GM12892 (cell line): ENCODE measurements around the gene LRRC15.

Source experiments
- DNase-seq: peaks from one replicate; pipeline ENCODE4 v3.0.0; 2011; ENCODE audit not compliant: insufficient read length
- FAIRE-seq: peaks from 2 replicates; lab custom pipeline; 2011; peaks lifted over from hg19 to GRCh38; lab: Jason Lieb, UNC
- POLR2A ChIP-seq: IDR thresholded peaks from 2 replicates; pipeline ENCODE4 v1.6.1; 2011; ENCODE audit warnings: low read depth, low read length, control low read depth
- POLR2AphosphoS5 ChIP-seq: IDR thresholded peaks from 2 replicates; pipeline ENCODE4 v1.6.1; 2011; ENCODE audit warnings: low read depth, low read length, control low read depth
- TAF1 ChIP-seq: IDR thresholded peaks from 2 replicates; pipeline ENCODE4 v1.6.1; 2011; ENCODE audit warnings: low read depth, mild to moderate bottlenecking, control low read depth, low read length, borderline replicate concordance

Gene LRRC15

DNA sequence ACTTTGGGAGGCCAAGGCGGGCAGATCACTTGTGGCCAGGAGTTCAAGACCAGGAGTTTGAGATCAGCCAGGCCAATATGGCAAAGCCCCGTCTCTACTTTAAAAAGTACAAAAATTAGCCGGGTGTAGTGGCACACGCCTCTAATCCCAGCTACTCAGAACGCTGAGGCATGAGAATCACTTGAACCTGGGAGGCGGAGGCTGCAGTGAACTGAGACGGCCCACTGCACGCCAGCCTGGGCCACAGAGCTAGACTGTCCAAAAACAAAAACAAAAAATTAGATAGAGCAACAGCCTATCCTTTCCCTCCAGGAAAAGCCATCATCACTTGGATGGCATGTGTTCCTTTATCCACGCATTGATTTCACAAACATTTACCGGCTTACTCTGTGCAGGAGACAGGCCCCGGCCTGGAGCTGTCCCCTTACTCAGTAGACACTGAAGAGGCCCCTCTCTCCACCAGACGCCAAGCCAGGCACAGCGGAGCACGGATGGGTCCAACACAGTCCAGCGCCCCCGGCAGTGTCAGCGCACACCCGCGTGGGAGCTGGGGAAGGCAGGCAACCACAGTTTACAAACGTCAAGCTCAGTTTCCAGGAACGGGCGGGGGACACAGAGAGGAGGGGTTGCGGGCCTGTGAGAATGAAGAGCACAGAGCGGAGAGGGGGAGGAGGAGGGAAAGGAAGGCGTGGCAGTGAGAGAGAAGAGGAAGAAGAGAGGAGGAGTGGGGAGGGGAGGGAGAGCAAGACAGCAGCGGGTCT, 26.4 kb upstream of the LRRC15 start:
- DNase-seq, result no peak
- FAIRE-seq, result no peak
- no peak for TF ChIP-seq POLR2A
- no peak for TF ChIP-seq POLR2AphosphoS5
- TF ChIP-seq TAF1, result no peak

DNA sequence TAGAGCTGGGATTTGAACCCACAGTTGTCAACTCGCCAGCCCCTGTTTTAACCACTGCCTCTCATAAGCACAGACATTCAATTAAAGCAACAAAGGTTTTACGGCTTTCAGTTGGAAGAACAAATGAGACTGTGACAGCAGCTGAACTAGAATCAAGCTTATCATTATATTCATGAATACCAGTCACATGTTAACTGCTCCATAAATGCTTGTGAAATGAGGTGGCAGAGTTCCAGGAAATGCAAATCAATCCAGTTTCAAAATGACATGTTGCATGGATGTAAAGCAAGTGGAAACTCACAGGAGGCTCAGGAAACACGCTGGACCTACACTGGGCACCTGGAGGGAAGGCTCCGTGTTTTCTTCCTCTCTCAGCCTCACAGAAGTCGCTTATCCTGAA, 25.7 kb upstream of the LRRC15 start:
- TF ChIP-seq POLR2AphosphoS5, result no peak
- TF ChIP-seq POLR2A, result no peak
- no peak for TF ChIP-seq TAF1
- no peak for DNase-seq
- no peak for FAIRE-seq

DNA sequence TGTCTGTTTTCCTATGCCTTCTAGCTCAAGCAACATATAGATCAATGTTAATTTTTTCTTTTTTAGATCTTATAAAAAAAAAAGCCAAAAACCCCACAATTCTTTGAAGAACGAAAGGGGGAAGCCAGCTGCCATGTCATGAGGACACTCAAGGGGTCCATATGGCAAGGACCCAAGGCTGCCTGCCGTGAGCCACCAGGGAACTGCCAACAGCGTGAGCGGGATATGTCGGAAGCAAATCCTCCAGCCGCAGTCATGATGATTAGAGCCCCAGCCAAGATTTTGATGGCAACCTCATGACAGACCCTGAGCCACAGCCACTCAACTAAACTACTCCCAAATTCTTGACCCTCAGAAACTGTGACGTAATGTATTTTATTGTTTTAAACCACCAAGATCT, 23.0 kb upstream of the LRRC15 start:
- DNase-seq, result no peak
- no peak for TF ChIP-seq POLR2AphosphoS5
- no peak for TF ChIP-seq TAF1
- no peak for TF ChIP-seq POLR2A

DNA sequence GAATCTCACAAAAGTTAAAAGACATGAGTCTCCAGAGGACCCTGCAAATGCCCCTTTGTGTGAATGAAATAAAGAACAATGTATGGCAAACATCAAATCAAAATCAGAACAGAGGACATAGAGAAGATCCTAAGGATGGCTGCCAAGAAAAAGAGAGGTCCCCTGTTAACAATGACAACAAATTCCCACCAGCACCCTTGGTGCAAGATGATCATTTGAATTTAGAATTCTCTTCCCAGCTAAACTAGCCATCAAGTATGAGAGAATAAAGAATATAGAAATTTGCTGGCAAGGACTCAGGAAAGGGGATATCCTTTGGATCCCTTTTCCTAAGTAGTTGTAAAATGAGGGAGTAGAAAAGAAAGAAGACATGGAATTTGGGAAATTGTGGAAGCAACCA, 21.3 kb upstream of the LRRC15 start:
- FAIRE-seq (no peak), DNase-seq (no peak)
- TF ChIP-seq POLR2AphosphoS5 (no peak), TAF1 (no peak), POLR2A (no peak)

More for the DNA sequence above, 23.0 kb upstream of the LRRC15 start:
- FAIRE-seq, result no peak

DNA sequence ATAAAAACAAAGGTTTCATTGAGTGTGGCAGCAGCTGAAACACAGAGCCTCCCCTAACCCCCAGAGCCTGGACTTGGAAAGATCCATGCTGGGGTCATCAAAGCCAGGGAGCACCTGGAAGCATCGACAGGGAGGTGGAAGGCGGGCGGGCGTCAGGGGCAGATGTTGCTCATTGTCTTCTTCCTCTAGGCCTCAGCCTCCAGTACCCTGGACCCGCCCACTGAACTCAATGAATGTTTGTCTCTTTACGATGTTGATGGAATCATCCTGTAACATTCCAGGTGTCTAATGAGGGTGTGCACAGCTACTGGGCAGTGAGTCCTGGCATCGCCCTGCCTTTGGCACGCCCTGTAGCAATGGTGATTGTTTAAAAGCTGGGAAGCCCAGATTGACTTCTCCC, 19.7 kb upstream of the LRRC15 start:
- DNase-seq, result no peak
- no peak for FAIRE-seq
- TF ChIP-seq POLR2AphosphoS5, result no peak
- TF ChIP-seq TAF1, result no peak
- no peak for TF ChIP-seq POLR2A

DNA sequence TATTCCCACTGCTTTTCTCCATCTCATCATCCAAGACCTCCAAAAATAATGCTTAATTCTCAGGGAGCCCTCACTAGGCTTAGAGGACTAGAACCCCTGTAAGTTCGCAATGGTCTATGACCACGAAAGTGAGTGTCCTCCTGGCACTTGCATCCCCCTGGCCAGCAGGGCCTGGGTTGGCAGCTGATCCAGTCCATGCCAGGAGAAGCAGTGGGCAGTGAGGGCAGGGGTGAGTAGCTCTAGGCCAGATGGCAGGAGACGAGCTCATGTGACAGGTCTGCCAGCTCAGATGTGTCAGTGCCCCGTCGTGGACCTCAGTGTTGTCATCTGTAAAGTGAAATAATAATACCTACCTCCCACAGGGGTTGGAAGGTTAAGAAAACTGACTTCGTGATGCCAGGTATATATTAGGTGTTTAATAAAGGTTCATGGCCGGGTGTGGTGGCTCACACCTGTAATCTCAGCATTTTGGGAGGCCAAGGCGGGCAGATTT, 18.4 kb upstream of the LRRC15 start:
- FAIRE-seq, result no peak
- no peak for DNase-seq
- TF ChIP-seq POLR2AphosphoS5 (no peak), POLR2A (no peak), TAF1 (no peak)

DNA sequence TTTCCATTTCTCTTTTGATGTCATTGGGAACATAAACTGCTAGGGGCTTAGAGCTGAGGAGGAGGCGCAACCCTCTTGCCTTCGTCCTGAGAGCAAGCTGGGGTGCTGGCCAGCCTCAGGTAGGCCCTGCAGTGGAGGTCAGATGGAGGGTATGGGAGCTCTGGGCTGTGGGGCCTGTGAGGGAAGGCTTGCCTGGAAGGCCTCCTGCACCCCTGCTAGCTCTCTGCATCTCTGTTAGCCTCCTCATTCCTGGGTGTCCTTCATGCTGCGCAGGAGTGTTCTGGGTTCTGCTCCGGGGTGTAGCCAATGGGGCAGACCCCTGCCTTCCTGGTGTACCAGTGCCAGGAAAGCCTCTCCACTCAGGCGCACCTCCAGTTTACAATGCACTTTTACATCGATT, 17.7 kb upstream of the LRRC15 start:
- no peak for FAIRE-seq
- TF ChIP-seq TAF1, result no peak
- no peak for TF ChIP-seq POLR2A
- TF ChIP-seq POLR2AphosphoS5, result no peak
- DNase-seq, result no peak

DNA sequence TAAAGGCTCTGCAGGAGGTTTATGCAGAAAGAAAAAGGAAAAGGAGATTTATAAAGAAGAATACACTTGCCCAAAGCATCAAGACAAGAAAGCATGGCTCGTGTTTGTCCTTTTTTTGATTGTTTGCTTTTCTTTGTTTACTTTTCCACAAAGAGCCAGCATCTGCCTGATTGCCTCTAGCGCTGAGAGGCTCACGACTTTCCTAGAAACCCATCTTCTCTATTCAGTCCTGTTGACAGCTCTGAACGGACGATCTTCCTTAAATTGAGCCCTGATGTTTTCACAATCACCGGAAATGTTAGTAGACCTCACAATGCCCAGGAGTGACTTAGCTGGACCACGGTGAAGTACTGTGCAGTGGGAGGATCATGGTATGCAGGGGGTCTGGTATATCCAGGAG, 17.1 kb upstream of the LRRC15 start:
- FAIRE-seq, result no peak

DNA sequence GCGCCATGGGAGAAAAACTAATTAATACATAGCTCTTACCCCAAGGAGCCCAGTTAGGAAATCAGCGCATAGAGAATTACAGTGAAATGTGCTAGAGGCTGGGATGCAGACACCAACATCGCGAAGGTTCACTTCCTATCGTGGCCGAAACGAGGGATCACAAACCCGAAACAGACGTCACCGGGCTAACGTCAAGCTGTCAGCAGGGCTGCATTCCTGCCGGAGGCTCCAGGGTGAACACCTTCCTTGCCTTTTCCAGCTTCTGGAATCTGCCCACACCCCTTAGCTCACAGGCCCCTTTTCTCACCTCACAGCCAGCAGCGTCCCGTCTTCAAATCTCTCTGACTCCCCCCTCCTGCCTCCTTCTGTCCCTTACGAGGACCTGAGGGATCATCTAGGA, 16.5 kb upstream of the LRRC15 start:
- no peak for DNase-seq
- no peak for FAIRE-seq
- TF ChIP-seq POLR2A, result no peak
- TF ChIP-seq POLR2AphosphoS5, result no peak
- no peak for TF ChIP-seq TAF1

More for the DNA sequence above, 17.1 kb upstream of the LRRC15 start:
- no peak for DNase-seq
- TF ChIP-seq POLR2A, result no peak
- no peak for TF ChIP-seq POLR2AphosphoS5
- TF ChIP-seq TAF1, result no peak

DNA sequence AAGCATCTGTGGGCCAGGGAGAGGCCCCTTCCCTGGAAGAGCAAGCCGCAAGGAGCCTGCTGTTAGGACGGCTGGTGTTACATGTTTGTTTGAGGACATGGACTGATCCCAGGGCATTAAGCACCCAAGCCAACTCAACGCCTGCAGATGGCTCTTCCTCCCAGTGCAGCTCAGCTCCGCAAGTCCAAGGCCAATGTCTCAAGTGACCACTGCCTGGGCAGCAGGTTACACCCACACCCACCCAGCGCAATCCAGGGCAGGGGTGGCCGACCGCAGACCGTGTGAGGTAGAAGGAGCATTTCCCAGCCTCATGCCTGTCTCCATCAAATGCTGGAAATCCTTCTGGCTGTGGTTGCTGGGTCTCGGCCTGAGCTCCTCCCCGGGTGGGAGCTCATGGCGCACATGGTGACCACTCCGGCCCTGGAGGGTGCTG, 15.0 kb upstream of the LRRC15 start:
- FAIRE-seq, result no peak
- DNase-seq, result no peak
- TF ChIP-seq POLR2AphosphoS5, result no peak

DNA sequence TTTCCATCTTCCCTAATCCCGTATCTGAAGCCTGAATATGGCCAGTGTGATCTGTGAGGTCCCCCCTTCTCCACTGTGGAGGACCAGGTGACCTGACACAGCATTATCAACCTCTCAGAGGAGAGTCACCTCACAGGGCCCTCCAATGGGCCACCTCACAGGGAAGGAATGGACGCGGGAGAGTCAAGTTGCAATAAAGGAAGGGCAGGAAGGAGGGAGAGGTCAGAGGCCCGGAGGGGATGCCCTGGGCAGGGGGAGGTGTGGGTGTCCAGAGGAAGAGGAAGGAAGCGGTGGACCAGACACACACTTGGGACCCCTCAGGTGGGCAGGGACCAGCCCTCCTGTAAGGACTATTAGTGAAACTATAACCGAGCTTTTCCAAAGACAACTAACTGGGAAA, 14.6 kb upstream of the LRRC15 start:
- DNase-seq (no peak), FAIRE-seq (no peak)
- no peak for TF ChIP-seq POLR2AphosphoS5
- no peak for TF ChIP-seq TAF1
- TF ChIP-seq POLR2A, result no peak

DNA sequence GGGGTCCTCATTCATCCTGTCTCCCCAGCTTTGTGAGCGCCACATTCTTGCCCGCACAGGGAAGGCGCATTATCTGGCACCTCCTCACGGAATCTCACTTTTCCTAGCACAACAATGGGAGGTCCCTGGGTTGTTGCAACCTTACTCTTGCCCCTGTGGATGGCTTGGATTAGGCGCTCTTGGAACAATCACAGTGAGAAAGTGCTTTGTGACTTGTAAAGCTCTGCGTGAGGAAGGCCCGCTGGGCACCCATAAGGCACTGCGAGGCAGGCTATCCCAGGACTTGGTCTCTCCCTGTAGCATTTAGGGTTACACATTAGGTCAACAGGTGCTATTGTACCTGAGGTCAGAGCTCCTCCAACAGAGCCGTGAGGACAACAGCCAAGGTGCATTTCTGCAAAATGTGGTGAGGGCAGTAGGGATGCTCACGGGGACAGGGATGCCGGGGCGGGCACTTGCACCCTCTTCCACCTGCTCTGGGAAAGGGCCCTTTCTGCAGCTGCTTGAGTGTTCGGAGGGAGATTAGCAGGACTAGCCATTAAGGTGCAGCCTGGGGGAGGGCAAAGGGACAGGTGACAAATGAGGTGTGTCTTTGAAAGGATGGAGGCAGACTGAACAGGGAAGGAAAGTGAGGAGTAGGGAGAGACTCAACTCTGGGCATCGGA, 13.9 kb upstream of the LRRC15 start:
- FAIRE-seq, result no peak
- DNase-seq, result no peak
- TF ChIP-seq POLR2A, result no peak
- no peak for TF ChIP-seq TAF1
- no peak for TF ChIP-seq POLR2AphosphoS5
